Peyer's patch (tissue), 4 donors: ENCODE measurements around the gene AOPEP.

Experiments
- CTCF ChIP-seq, 6 experiments: fragments of 450-650 bp in 4 of 6; fragments of 200-600 bp in 2 of 6; sonication (generic) in 1 of 6; IDR thresholded peaks; one replicate each; pipeline ENCODE4 v1.5.1; 2017 to 2019; ENCODE audit warnings: antibody characterized with exemption in 6 of 6, mild to moderate bottlenecking in 3 of 6, moderate library complexity in 1 of 6
- POLR2A ChIP-seq, 2 donors: fragments of 450-650 bp; IDR thresholded peaks; one replicate each; pipeline ENCODE4 v1.5.1; 2017; ENCODE audit warnings: antibody characterized with exemption in 2 of 2, mild to moderate bottlenecking in 2 of 2, moderate library complexity in 2 of 2

DNA sequence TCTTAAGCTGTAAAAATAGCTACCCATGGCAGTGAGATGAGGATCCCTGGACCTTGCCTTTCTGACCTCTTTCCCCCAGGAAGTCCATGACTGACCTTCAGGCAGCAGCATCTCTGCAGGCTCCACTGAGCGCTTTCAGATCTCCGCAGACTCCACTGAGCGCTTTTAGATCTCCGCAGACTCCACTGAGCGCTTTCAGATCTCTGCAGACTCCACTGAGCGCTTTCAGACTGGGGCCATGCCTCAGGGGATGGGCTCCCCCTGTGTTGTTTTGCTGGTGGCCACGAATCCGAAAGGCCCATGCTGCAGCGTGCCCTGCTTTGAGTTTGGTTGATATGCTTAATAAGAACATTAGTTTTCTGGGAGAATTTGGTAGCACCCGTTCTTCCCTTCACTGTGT is 336.8 kb downstream of the AOPEP start:
- TF ChIP-seq CTCF (IDR thresholded peaks at IDR 0.05), result no peak
- TF ChIP-seq POLR2A (IDR thresholded peaks at IDR 0.05), result no peak
